Activated naive CD8-positive, alpha-beta T cell (primary cell): ENCODE measurements around the gene PREB.

Experiments
- H3K27ac Mint-ChIP-seq: one replicate; pipeline ENCODE4 v1.8.0; 2021; ENCODE audit warnings: mixed read lengths
- H3K27me3 Mint-ChIP-seq: one replicate; pipeline ENCODE4 v1.8.0; 2021; ENCODE audit warnings: mixed read lengths
- H3K36me3 Mint-ChIP-seq: one replicate; pipeline ENCODE4 v1.8.0; 2021; ENCODE audit warnings: mixed read lengths
- H3K4me1 Mint-ChIP-seq: one replicate; pipeline ENCODE4 v1.8.0; 2021; ENCODE audit warnings: low read depth, mixed read lengths
- H3K4me3 Mint-ChIP-seq: one replicate; pipeline ENCODE4 v1.8.0; 2021; ENCODE audit warnings: mild to moderate bottlenecking, mixed read lengths
- H3K9me3 Mint-ChIP-seq: one replicate; pipeline ENCODE4 v1.8.0; 2021; ENCODE audit warnings: low read depth, mixed read lengths

The PREB gene

DNA sequence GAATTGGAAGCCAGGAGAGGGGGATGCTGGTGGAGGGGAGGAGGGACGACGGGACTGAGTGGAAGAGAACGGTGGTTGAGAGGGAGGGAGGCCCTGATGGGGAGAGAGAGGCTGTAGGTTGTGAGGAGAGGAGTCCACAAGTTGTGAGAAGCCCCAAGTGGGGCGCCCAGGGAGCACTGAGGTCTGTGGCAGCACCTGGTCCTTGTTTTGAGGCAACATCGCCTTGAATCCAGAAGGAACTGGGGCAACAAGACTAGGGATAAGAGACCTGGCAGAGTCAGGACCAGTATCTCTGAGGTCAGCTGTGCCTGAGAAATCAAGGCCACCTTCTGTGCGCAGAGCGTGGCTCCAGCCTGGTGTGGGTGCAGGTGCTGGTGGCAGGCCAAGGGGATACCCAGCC, 3.7 kb upstream of the PREB start:
- Mint-ChIP-seq H3K4me1 (peaks cover 13% of the 10 kb centered on the region), H3K27me3 (peaks cover 1% of the 10 kb centered on the region), H3K27ac (no peak overlapping the region), H3K36me3 (no peaks in the 10 kb centered on the region), H3K4me3 (no peak overlapping the region), H3K9me3 (peaks cover 3% of the 10 kb centered on the region)

DNA sequence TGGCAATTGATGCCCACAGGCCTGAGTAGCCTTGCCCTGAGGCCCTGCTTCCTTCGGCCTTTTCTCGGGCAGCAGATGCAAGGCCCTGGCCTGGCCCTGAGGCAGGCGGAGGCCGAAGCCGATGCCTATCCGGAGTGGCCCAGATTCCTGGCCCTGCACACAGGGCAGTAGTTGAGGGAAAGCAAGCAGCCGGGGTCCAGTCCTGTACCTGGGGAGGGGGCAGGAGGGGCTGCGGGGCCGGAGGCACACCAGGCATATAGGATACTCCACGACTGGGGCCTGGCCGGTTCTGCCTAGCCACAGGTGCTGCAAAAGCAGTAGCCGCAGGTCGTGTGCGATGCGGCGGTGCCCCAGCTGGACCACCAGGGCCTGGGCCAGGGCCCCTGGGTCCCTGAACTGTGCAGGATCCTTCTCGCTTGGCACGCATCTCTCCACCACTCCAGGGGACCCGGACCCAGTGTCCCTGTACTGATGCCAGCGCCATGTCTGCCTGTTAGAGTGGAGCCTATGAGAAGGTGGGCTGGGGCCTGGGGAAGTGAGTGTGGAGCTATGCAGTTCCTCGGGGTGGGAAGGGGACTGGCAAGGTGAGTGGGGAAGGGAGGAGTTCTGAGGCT, 3.0 kb upstream of the PREB start:
- peaks cover 1% of the 10 kb centered on the region for H3K27me3 Mint-ChIP-seq
- peaks cover 20% of the 10 kb centered on the region for H3K4me1 Mint-ChIP-seq
- H3K27ac Mint-ChIP-seq: no peak overlapping the region
- H3K4me3 Mint-ChIP-seq: no peak overlapping the region
- H3K9me3 Mint-ChIP-seq: no peaks in the 10 kb centered on the region
- H3K36me3 Mint-ChIP-seq: no peaks in the 10 kb centered on the region

DNA sequence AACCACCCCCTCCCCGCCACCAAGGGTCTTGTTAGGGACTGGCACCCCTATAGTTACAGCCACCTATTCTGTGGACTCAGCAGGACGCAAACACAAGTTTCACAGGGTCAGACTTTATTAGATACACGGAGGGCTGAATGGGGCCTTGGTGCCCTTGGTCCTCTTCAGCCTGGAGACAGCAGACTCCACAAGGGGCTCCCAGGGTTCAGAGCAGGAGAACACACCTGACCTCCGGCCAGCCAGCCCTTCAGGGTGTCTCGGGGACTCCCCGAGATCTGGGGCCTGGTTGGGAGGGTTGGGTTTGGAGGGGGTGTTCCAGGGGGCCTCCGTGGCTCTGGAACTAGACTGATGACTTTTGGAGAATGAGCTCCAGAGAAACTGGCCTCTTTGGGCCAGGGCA, 2.3 kb upstream of the PREB start:
- H3K4me3 Mint-ChIP-seq: no peak overlapping the region
- H3K9me3 Mint-ChIP-seq: no peaks in the 10 kb centered on the region
- H3K4me1 Mint-ChIP-seq: peaks cover 20% of the 10 kb centered on the region
- H3K27ac Mint-ChIP-seq: no peak overlapping the region
- no peaks in the 10 kb centered on the region for H3K27me3 Mint-ChIP-seq
- no peaks in the 10 kb centered on the region for H3K36me3 Mint-ChIP-seq

DNA sequence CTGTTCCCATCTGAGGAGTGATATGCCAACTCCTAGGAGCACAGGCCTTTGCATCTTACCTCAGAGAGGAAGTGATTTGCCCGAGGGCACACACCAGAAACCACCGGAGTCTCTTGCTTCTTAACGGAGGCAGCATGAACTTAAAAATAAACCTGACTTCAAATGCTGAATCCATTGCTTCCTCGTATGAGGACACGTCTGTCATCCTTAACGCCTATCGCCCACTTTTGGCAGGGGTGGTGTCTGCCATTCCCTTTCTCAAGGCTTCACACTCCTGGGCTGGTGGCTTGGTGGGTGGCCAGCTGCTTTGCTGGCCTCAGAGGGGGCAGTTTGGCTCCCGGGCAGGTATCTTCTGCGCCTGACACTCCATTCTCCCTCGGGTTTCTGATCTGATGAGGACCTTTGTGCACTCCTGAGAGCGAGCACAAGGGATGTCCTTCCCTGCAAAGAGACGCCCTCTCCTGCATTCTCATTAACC, 1.1 kb upstream of the PREB start:
- Mint-ChIP-seq H3K27me3 (no peaks in the 10 kb centered on the region), H3K36me3 (no peaks in the 10 kb centered on the region), H3K9me3 (no peaks in the 10 kb centered on the region), H3K4me1 (peaks cover 23% of the 10 kb centered on the region), H3K4me3 (peak overlapping the region; percentile 93), H3K27ac (peak overlapping the region; percentile 79)

DNA sequence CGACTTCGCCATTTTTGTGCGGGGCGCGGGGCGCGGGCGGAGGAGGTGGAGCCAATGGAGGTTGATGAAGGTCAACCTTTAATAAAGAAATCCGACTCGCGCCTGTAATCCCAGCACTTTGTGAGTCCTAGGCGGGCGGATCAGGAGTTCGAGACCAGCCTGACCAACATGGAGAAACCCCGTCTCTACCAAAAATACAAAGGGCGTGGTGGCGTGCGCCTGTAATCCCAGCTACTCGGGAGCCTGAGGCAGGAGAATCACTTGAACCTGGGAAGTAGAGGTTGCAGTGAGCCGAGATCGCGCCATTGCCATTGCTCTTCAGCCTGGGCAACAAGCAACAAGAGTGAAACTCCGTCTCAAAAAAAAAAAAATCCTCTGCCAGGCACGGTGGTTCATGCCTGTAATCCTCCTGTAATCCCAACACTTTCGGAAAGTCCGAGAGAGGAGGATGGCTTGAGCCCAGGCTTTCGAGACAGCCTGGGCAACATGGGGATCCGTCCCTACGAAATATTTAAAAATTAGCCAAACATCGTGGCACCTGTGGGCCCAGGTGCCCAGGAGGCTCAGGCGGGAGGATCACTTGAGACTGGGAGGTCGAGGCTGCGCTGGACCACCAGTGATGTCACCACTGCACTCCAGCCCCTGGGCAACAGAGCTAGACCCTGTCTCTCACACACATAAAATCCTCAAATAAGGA, 493 bp upstream of the PREB start:
- H3K9me3 Mint-ChIP-seq: no peaks in the 10 kb centered on the region
- peak overlapping the region; percentile 96 for H3K27ac Mint-ChIP-seq
- H3K4me1 Mint-ChIP-seq: peaks cover 23% of the 10 kb centered on the region
- H3K4me3 Mint-ChIP-seq: peak overlapping the region; percentile 93
- H3K36me3 Mint-ChIP-seq: no peaks in the 10 kb centered on the region
- H3K27me3 Mint-ChIP-seq: no peaks in the 10 kb centered on the region

DNA sequence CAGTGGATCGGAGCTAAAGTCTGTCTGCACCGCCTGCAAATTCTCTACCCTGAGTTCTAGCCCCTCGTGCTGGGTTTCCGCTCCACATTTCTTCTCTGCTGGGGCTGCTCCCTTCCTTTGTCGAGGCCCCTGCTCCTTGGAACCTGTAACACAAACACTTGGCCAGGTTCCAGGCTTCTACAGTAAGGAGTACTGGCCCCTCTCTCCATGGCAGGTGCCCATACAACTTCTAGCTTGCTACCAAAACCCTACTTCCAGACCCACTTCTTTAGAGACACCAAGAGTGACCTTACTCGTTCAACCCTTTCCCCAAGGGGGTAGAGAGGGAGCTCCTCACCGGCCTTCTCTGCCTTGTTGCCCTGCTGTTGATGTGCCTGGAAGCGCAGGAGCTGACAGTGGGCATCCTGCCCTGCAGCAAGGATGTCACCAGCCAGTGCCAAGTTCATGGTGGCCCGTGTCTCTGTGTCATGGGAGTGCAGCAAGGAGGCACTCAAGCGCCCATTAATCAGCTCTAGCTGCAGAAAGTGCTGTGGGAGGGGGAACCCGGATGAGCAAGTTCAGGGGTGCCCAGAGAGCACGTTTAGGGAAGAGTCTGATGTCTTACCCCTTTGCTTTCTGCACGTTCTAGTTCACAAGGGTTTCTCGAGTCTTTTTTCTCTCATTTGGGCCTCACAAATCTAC, 1.1 kb downstream of the PREB start:
- no peaks in the 10 kb centered on the region for H3K9me3 Mint-ChIP-seq
- peaks cover 23% of the 10 kb centered on the region for H3K4me1 Mint-ChIP-seq
- H3K27ac Mint-ChIP-seq: peak overlapping the region; percentile 83

DNA sequence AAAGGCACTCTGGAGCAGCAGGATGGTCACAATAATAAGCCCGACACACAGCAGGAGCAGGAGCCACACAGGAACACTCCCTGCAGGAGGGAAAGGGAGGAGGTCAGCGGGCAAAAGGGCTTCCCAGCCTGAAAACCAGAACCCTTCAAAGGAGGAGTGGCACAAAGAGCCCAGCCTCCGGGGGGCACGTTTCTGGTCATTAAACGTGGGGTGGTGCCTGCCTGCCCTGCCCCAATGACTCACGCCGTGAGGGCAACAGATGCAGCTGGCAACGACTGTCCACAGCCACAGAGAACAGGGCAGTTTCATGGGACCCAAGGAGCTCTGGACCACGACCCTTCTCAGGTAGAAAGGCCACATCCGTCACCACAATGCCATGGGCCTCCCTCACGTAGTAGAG, 3.0 kb downstream of the PREB start:
- no peaks in the 10 kb centered on the region for H3K9me3 Mint-ChIP-seq
- peak overlapping the region; percentile 54 for H3K27ac Mint-ChIP-seq
- H3K36me3 Mint-ChIP-seq: no peaks in the 10 kb centered on the region
- peak overlapping the region; percentile 13 for H3K4me3 Mint-ChIP-seq
- H3K4me1 Mint-ChIP-seq: peaks cover 23% of the 10 kb centered on the region
- H3K27me3 Mint-ChIP-seq: no peaks in the 10 kb centered on the region

More for the DNA sequence above, 1.1 kb downstream of the PREB start:
- no peaks in the 10 kb centered on the region for H3K36me3 Mint-ChIP-seq
- H3K27me3 Mint-ChIP-seq: no peaks in the 10 kb centered on the region
- peak overlapping the region; percentile 95 for H3K4me3 Mint-ChIP-seq

DNA sequence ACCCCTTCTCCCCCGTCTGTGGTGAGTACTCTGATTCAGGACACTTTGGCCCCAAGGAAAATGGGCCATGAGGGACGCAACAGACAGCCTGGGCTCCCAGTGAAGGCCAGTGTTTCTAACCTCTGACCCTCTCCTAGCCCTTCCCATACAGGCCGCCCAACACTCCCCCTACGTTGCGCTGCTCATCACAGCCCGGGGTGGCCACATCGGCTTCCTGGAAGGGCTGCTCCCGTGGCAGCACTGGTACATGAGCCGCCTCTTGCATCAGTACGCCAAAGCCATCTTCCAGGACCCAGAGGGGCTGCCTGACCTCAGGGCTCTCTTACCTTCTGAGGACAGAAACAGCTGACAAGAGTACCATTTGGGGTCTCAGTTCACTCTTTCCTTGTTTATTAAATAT, 4.0 kb downstream of the PREB start:
- H3K4me3 Mint-ChIP-seq: no peak overlapping the region
- H3K4me1 Mint-ChIP-seq: peaks cover 23% of the 10 kb centered on the region
- no peaks in the 10 kb centered on the region for H3K36me3 Mint-ChIP-seq
- no peaks in the 10 kb centered on the region for H3K27me3 Mint-ChIP-seq
- H3K9me3 Mint-ChIP-seq: no peaks in the 10 kb centered on the region
- no peak overlapping the region for H3K27ac Mint-ChIP-seq

DNA sequence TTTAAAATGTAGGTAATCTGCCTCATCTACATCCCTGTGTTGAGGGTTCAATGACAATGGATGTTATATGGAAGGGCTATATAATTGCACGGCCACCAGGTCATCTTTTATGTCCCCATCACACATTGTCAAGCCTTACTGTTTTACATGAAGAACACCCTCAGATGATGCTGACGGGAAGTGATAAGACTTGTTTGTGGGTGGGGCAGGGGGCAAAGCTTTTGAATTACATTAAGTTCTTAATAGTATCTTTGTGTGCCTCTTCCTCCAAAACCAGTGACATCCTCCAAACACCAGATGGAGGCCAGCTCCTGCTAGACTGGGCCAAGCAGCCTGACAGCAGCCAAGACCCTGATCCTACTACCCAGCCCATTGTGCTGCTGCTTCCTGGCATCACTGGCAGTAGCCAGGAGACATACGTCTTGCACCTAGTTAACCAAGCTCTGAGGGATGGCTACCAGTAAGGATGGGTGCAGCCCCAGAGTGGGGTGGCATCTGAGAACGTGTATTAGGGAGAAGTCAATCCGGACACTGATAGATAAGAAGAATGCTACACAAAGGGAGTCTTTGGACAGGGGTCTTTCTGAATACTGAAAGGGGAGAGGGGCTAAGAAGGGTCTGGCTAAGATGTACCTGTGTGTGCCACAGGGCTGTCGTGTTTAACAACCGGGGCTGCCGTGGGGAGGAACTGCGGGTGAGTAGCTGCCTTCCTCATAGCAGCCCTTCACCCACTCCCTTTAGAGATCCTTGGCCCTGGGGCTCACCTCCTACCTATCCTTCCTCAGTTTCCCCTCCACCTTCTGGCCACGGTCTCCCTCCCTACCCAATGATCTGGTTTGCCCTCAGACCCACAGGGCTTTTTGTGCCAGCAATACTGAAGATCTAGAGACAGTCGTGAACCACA, 5.5 kb downstream of the PREB start:
- no peaks in the 10 kb centered on the region for H3K9me3 Mint-ChIP-seq
- H3K27ac Mint-ChIP-seq: no peak overlapping the region
- H3K4me1 Mint-ChIP-seq: peaks cover 20% of the 10 kb centered on the region
- no peaks in the 10 kb centered on the region for H3K36me3 Mint-ChIP-seq
- no peak overlapping the region for H3K4me3 Mint-ChIP-seq
- H3K27me3 Mint-ChIP-seq: no peaks in the 10 kb centered on the region

DNA sequence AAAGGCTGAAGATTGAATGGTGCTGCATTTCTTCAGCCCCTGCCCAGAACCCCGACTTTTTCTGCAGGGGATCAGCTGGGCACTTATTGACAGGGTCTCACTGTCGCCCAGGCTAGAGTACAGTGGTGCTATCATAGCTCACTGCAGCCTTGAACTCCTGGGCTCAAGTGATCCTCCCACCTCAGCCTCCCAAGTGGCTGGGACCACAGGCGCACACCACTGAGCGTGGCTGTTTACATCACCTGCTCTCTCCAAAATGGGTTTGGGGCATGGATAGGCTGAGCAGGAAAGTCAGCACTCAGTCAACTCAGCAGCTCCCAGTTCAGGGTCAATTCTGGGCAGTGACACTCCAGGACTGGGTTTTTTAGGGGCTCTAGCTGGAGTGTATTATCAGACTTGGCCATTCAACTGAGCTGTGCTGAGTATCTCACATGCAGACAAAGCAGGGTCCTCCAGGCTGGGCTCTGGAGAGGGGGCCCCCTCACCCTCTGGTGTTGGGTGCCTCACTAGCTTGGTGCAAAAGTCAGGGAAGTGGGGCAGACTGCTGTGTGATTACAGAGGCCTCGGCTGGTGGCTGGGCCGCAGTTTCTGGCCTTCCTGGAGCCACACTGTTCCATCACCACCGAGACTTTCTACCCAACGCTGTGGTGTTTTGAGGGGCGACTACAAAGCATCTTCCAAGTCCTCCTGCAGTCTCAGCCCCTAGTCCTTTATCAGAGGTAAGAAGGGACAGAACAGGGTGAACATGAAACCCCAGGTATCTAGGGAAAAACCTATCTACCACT, 6.4 kb downstream of the PREB start:
- H3K9me3 Mint-ChIP-seq: no peaks in the 10 kb centered on the region
- H3K27ac Mint-ChIP-seq: no peak overlapping the region
- H3K4me3 Mint-ChIP-seq: no peak overlapping the region
- no peaks in the 10 kb centered on the region for H3K36me3 Mint-ChIP-seq
- no peaks in the 10 kb centered on the region for H3K27me3 Mint-ChIP-seq
- peaks cover 16% of the 10 kb centered on the region for H3K4me1 Mint-ChIP-seq

DNA sequence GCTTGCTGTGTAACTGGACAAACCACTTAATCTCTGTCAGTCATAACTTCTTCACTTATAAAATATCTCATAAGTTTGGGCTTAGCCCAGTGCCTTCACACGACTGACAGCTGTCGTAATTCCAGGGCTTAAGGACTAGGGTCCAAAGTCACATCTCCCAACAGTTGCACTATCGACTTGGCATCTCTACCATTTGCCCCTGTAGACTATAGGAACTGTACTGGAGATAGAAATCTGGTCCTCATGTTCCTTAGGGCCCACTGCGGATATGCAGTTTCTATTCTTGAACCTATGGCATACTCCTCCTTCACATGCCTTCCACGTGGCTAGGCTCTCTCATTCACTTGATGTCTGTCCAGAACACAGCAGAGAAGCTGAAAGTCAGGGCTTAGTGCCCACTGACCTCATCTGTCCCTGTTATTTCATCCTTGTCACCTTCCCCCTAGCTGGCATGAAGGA, 8.2 kb downstream of the PREB start:
- Mint-ChIP-seq H3K27me3 (no peaks in the 10 kb centered on the region), H3K9me3 (no peaks in the 10 kb centered on the region), H3K27ac (no peak overlapping the region), H3K4me1 (peaks cover 13% of the 10 kb centered on the region), H3K4me3 (no peak overlapping the region), H3K36me3 (no peaks in the 10 kb centered on the region)

DNA sequence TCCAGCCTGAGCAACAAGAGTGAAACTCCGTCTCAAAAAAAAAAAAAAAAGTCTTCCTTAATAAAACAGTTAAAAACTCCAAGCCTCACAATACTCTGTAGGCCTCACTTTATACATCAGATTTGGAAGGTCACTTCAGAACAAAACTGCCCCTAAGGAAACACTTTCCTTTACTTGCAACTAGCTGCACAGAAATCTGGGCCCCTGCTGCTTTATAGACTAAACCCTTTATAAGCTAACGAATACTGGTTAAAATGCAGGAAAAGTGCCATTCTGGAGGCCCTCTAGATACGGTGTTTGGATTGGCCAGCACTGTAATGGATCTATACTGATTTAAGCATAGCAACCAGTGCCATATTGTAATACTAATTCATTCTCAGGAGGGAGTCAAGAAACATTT, 9.3 kb downstream of the PREB start:
- peaks cover 12% of the 10 kb centered on the region for H3K4me1 Mint-ChIP-seq
- no peaks in the 10 kb centered on the region for H3K36me3 Mint-ChIP-seq
- H3K4me3 Mint-ChIP-seq: no peak overlapping the region
- no peak overlapping the region for H3K27ac Mint-ChIP-seq
- H3K9me3 Mint-ChIP-seq: no peaks in the 10 kb centered on the region
- H3K27me3 Mint-ChIP-seq: no peaks in the 10 kb centered on the region

DNA sequence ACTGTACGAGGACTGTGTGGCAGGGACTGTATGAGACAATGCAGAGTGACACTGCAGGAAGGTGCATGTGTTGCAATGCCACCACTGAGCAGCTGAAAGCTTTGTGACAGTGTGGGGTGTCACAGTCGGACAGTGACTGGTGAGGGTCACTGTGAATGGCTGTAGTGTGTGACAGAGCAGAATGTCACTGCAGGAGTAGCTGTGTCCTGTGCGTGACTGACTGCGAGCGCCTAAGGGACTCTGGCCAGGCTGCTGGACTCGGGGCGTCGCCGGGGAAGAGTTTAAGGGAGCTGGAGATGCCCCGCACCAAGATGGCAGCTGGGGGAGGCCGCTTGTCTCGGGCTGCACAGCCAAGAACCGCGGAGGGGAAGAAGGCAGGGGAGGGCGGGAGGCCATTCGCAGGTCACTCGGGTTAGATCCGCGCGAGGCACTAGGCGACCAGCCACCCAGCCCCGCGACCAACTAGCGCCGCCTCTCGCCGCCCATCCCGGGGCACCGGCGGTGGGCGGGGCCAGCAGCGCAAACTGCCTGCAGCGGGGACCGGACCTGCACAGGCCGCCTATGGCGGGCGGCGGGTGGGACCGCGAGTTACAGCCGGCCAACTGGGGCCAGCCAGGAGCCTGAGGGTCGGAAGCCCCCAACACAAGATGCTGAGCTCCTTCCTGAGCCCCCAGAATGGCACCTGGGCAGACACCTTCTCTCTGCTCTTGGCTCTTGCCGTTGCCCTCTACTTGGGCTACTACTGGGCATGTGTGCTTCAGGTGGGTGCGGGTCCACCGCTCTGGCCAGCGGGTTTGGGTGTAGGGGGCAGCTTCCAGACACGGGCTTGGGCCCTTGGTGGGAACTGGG, 10.9 kb downstream of the PREB start, which contains the start of gene ABHD1:
Gene ABHD1, plus strand, starts transcription at position 514 of the 849 bp plus-strand sequence. Its CDS starts 134 bp downstream, at position 648.
- peaks cover 18% of the 10 kb centered on the region for H3K4me1 Mint-ChIP-seq
- H3K36me3 Mint-ChIP-seq: peaks cover 4% of the 10 kb centered on the region
- H3K9me3 Mint-ChIP-seq: no peaks in the 10 kb centered on the region
- H3K27ac Mint-ChIP-seq: peak within 1 kb of the TSS; percentile 76
- H3K4me3 Mint-ChIP-seq: peak within 1 kb of the TSS; percentile 86
- H3K27me3 Mint-ChIP-seq: peaks cover 7% of the 10 kb centered on the region
